ENCODE data around the gene PAX5.

GRCh38 chr9:36802201-36802920 is 231.7 kb downstream of the PAX5 start:
- no peak for TF ChIP-seq EZH2 (IDR thresholded peaks at IDR 0.05; ENCODE audit: borderline replicate concordance, low read depth, low read length, severe bottlenecking)
- TF ChIP-seq CTCF (IDR thresholded peaks at IDR 0.05; ENCODE audit: borderline replicate concordance, extremely low read depth, low read length, poor library complexity, severe bottlenecking) = no peak
